ENCODE measurements around the gene TRPC1. TPM values are rescaled to one million over a fixed set of nuclear protein-coding genes. Genes with fewer than 3 reads are reported as not detected.

TRPC1 gene
- total RNA-seq, 1 experiment from 2014 or later: 18.6 TPM

- H2BK15ac ChIP-seq (ENCODE audit: low read depth, low read length): no peak overlapping the region
- no peak for DNase-seq
- Mint-ChIP-seq H3K36me3 (ENCODE audit: insufficient read depth in 1 of 3, low read depth in 3 of 3) (peaks cover under 1 to 14% (median 9%) of the 10 kb centered on the region in 3 experiments; a peak in 4 of 7 replicates), H3K27me3 (ENCODE audit: low read depth) (no peaks in the 10 kb centered on the region; the same call in 1 of the 2 replicates), H3K4me3 (peak overlapping the region; percentile 89 to 92), H3K9me3 (peaks cover 0 to 5% of the 10 kb centered on the region in 2 experiments; a peak in 3 of 5 replicates), H3K4me1 (peaks cover 32 to 35% of the 10 kb centered on the region in 2 experiments), H3K27ac (no peak overlapping the region; a peak in 1 of 7 replicates)
- no peaks in the 10 kb centered on the region for H3K79me1 ChIP-seq (ENCODE audit: insufficient read depth, low read depth, low read length, poor library complexity, severe bottlenecking)
- H2BK120ac ChIP-seq (ENCODE audit: low read depth, low read length, poor library complexity, severe bottlenecking): no peak overlapping the region
- H4K5ac ChIP-seq (ENCODE audit: insufficient read length, low read depth, low read length): no peak overlapping the region
- H3K14ac ChIP-seq (ENCODE audit: insufficient read depth, low read length): no peak overlapping the region
- TF ChIP-seq, protein P1, sequence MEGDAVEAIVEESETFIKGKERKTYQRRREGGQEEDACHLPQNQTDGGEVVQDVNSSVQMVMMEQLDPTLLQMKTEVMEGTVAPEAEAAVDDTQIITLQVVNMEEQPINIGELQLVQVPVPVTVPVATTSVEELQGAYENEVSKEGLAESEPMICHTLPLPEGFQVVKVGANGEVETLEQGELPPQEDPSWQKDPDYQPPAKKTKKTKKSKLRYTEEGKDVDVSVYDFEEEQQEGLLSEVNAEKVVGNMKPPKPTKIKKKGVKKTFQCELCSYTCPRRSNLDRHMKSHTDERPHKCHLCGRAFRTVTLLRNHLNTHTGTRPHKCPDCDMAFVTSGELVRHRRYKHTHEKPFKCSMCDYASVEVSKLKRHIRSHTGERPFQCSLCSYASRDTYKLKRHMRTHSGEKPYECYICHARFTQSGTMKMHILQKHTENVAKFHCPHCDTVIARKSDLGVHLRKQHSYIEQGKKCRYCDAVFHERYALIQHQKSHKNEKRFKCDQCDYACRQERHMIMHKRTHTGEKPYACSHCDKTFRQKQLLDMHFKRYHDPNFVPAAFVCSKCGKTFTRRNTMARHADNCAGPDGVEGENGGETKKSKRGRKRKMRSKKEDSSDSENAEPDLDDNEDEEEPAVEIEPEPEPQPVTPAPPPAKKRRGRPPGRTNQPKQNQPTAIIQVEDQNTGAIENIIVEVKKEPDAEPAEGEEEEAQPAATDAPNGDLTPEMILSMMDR (conservative IDR thresholded peaks at IDR 0.05): no peak
- no peak overlapping the region for H2BK5ac ChIP-seq (ENCODE audit: insufficient read length, low read length)
- H3K23me2 ChIP-seq (ENCODE audit: insufficient read length, low read depth, low read length, poor library complexity, severe bottlenecking): no peaks in the 10 kb centered on the region
- H2BK20ac ChIP-seq (ENCODE audit: low read depth, low read length, poor library complexity, severe bottlenecking): no peak overlapping the region
- no CpG with 5 or more reads among the region's 10 CpGs for WGBS (ENCODE audit: extremely low coverage, insufficient read length, low lambda C conversion rate)
- no peak overlapping the region for H4K8ac ChIP-seq (replicated peaks; ENCODE audit: insufficient read length, low read depth, low read length)
- H4K91ac ChIP-seq (ENCODE audit: insufficient read length, low read depth, low read length): no peak overlapping the region
- no peak overlapping the region for H3K4ac ChIP-seq (ENCODE audit: low read depth, low read length)
- no peak overlapping the region for H2BK12ac ChIP-seq (ENCODE audit: insufficient read length, low read depth, low read length)
- H4K20me1 ChIP-seq (ENCODE audit: control insufficient read depth, insufficient read depth, insufficient read length): no peaks in the 10 kb centered on the region
- no peaks in the 10 kb centered on the region for H3K4me1 ChIP-seq (ENCODE audit: insufficient read depth, low read length)
- H2AK5ac ChIP-seq (ENCODE audit: insufficient read length, low read length): no peak overlapping the region
- H2AFZ ChIP-seq (ENCODE audit: low read length): no peak overlapping the region
- H3K56ac ChIP-seq (ENCODE audit: insufficient read length, low read depth, low read length): no peak overlapping the region
- H3K9me3 ChIP-seq (ENCODE audit: control insufficient read depth, low read depth, low read length): no peaks in the 10 kb centered on the region
- H3K18ac ChIP-seq (ENCODE audit: insufficient read length, low read depth, low read length): no peak overlapping the region
- H3K27ac ChIP-seq (ENCODE audit: insufficient read length, low read depth, low read length): no peak overlapping the region
- H3K79me2 ChIP-seq (ENCODE audit: insufficient read depth, low read length): no peaks in the 10 kb centered on the region
- H3T11ph ChIP-seq (ENCODE audit: low read length): no peak overlapping the region
- H3K23ac ChIP-seq (ENCODE audit: insufficient read length, low read depth, low read length): no peak overlapping the region
- H3K27me3 ChIP-seq (ENCODE audit: insufficient read depth, low read length): no peaks in the 10 kb centered on the region
- H3K9ac ChIP-seq (ENCODE audit: extremely low read depth, insufficient read length, low read length): peak overlapping the region; percentile 42
- H3K4me2 ChIP-seq (ENCODE audit: insufficient read depth, insufficient read length, low read length): peak overlapping the region; percentile 55
Observed at GRCh38 chr3:142723665-142723967, 218 bp upstream of the TRPC1 start.
